Inflammatory macrophage (primary cell): Measurements from ENCODE around the gene MAN1B1.

Experiments
- DNase-seq, 2 donors: peaks; one replicate each; pipeline ENCODE4 v3.0.0-alpha.2; 2020 to 2022

The MAN1B1 gene

DNA sequence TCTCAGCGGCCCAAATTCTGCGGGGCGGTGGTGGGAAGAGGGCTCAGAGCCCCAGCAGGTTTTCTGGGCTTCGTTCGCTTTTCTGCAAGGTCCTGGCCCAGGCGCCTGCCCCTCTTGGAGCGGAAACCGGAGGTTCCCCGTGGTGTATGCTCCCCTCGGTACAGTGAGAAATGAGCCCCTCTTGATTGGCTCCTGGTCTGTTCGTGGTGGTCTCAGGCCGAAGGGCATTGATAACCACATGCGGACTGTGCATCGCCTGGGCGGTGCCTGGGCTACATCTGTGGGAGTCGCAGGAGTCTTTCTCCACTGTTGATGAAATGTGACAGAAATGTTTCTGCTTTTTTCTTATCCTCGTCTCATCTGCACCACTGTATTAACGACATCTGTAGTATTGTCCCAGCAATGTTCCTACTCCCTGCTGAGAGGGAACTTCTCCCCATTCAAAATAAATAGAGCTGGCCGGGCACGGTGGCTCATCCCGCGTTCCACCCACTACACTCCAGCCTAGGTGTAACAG, 682 bp downstream of the MAN1B1 start:
- DNase-seq: peak; percentile 47 to 65

DNA sequence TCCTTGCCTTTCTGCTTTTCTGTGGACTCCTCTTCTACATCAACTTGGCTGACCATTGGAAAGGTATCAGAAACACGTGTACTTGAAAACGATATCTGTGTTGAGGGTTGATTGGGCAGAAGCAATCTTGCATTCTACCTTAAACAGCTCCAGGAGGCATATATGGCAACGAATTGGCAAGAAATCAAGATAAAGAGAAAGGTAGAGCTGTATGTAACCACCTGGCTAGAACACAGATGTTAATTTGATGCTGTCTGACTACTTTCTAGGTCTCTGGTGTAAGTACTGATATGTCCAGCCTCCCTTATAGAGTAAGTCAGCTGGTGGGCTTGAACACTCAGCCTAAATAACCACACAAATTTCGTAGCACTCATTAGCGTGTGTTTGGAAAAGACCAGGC, 1.3 kb downstream of the MAN1B1 start:
- no peak for DNase-seq

DNA sequence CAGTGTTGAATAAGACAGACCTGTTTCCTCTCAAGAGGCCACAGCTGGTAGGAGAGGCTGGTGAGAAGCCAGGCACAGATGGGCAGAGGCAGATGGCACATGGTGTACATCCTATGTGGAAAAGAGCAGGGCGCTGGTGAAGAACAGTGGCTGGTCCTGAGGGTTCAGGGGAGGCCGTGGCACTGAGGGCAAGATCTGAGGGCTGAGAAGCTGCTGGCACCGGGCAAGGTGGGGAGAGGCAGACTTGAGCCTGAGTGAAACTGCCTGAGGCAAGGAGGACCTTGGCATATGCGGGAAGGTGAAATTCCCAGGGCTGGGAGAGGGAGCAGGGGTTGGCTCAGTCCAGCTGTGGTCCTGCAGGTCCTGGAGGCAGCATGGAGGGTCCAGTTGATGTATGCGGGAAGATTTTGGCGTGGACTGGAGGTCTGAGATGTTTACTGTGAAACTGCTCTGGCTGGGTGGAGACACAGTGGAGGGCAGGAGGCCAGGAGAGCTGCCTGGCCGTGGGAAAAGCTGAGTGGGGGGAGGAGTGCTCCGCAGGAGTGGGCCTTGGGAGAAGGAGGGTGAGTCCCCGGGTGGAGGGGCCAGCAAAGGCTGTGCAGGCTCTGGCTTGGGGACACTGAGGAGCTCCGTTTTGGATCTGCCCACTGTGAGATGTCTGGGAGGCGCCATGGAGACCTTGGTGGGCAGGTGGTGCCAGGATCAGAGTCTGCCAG, 2.6 kb downstream of the MAN1B1 start:
- DNase-seq: no peak

DNA sequence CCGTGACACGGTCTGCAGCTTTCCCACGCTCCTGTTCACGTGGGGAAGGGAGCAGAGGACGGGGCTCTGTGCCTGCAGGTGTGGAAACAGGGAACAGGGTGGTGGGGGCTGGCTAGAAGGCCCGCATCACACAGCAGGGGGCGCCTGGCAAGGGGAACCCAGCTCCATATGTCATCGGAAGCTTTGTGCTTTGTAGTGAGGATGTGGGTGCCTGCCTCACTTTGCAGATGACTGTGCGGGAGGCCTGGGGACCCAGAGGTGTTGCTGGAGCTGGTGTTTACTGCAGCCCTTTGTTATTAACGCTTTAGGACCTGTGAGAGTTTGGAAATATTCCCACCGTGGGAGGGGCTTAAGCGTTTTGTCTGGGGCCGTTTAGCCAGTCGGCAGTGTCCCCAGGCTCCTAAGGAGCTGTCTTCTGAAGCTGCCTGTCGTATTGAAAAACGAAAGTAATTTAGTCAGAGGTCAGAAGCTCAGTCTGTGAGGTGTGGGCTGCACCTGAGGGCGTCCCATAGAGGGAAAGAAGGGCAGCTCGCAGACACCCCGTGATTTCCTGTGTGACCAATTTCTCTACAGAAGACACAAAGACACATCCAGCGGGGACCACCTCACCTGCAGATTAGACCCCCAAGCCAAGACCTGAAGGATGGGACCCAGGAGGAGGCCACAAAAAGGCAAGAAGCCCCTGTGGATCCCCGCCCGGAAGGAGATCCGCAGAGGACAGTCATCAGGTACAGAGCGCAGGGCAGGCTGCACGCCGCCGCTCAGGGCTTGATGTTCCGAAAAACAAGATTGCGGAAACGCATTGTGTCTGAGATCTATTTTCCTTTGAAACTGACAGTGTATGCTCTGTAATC, 9.1 kb downstream of the MAN1B1 start:
- no peak for DNase-seq

DNA sequence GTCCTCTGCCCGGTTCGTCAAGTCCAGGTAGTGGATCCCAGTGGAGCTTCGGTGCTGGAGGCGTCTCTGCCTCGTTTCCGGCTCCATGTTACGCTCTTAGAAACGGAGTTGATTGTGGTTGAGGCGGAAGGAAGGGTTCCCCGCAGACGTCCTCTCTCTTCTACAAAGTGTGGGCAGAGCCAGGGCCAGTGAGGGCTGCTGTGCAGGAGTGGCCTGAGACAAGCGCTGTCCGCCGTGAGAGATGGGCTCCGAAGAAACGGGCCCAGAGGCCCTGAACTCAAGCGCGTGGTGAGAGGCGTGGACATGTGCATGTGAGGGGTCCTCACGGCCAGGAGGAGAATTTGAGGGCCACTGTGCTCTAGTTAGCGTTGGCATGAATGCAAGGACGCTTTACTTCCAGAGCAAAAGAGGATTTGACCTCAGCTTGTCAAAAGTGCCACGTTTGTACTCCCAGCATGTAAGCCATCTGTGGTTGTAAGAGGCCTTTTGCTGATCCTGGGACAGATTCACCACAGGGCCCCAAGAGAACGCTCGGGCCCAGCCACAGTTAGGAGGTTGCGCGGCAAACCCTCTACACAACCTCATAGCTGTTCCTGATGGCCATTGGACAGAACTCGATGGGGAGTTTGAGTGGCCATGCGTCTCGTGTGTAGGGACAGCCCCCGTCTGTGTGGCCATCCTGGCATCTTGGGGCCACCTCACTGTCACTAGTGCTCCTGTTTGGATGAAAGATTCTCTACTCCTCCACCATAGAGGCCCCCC, 10.2 kb downstream of the MAN1B1 start:
- DNase-seq: no peak

DNA sequence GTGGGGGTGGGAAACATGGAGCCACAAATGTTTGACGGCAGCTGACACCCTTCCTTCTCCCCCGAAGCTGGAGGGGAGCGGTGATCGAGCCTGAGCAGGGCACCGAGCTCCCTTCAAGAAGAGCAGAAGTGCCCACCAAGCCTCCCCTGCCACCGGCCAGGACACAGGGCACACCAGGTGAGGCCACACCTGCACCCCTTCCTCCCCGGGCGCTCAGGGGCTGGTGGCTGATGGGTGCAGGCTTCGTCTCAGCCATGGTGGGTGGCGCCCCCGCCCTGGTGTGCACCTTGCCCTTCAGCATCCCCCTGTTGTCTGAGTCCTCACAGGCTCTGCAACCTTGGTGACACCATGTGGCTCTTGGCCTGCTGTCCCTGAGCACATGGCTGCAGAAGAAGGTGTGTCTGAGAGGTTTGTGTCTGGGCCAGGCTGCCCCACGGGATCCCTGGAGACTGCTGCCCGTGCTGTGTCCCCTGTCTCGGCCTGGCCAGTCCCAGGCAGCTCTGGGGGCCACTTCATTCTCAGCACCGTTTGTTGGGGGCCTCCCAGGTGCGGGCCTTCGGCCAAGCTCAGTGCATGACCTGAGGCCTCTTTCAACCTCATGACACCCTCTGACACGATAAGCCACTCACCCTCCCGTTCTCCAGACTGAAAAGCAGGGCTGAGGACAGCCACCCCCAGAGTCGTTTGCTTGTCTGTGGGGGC, 11.1 kb downstream of the MAN1B1 start:
- no peak for DNase-seq

DNA sequence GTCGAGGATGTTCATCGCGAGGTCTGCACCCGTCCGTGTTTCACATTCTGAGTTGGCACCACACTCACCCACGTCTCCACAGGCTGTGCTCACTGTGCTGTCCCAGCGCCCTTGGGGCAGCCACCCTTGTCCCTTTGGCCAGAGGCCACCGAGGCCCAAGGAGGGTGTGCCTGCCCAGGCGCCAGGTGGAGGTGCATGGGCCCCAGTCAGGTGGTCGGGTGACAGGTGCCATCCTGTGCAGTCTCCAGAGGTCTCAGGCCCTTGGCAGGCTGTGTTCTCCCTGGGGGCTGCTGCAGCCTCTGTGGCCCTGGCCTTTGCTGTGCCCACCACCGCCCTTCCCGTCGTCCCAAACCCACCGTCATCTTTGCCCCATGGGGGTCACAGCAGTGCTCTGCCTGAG, 12.4 kb downstream of the MAN1B1 start:
- no peak for DNase-seq

DNA sequence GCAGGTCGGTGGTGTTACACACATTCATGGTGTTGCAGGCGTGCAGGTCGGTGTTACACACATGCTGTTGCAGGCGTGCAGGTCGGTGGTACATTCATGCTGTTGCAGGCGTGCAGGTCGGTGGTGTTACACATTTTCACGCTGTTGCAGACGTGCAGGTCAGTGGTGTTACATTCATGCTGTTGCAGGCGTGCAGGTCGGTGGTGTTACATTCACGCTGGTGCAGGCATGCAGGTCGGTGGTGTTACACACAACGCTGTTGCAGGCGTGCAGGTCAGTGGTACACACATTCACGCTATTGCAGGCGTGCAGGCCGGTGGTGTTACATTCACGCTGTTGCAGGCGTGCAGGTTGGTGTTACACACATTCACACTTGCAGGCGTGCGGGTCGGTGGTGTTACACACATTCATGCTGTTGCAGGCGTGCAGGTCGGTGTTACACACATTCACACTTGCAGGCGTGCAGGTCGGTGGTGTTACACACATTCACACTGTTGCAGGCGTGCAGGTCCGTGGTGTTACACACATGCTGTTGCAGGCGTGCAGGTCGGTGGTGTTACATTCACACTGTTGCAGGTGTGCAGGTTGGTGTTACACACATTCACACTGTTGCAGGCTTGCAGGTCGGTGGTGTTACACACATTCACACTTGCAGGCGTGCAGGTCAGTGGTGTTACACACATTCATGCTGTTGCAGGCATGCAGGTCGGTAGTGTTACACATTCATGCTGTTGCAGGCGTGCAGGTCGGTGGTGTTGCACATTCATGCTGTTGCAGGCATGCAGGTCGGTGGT, 16.6 kb downstream of the MAN1B1 start:
- DNase-seq: no peak

DNA sequence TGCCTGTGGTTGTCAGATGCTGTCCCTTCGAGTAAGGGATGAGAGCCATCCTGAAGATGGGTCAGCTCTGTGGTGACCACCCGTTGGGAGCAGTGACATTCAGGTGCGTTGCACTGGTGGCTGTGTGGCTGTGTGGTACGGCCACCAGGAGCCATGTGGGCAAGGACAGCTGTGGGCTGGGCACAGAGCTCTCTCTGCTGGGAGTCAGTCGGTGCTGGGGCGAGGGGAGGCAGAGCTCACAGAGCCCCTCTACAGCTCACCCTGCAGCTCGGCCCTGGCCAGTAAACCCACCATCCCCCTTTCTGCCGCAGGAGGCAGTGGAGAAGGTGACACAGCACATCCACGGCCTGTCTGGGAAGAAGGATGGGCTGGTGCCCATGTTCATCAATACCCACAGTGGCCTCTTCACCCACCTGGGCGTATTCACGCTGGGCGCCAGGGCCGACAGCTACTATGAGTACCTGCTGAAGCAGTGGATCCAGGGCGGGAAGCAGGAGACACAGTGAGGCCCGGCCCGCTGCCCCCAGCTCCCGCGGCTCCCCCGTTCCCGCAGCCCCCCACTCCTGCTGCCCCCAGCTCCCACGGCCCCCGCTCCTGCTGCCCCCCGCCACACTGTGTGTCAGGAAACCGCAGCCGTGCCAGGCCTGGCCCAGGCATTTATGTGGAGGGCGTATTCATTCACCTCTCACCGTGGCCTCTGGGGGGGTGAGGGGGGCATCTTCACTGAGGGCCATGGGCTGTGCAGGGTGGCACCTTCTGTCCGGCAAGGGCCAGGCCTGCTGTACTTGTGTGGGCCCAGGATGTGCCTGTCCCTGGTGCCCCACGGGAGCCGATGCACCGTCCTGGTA, 19.3 kb downstream of the MAN1B1 start:
- DNase-seq: no peak

DNA sequence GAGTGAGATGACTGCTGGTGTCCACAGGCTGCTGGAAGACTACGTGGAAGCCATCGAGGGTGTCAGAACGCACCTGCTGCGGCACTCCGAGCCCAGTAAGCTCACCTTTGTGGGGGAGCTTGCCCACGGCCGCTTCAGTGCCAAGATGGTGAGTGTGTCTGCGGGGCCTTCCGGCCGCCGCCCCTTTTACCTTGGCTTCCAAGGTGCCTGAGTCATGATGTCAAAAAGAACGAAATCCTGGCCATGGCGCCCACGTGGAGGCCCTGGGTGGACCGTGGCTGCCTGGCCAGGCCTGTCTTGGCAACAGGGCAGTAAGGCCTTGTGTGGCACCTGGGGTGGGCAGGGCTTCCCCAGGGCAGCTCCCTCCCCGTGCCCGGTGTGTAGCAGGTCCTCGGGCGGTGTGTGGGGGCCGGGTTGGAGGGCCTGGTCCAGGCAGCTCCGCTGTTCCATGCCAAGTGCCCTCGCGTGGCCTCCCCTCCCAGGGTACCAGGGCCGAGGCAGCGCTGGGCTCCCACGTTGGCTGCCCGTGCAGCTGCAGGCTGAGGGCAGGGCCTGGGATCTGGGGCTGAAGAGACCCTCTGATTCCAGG, 20.0 kb downstream of the MAN1B1 start:
- DNase-seq: no peak

DNA sequence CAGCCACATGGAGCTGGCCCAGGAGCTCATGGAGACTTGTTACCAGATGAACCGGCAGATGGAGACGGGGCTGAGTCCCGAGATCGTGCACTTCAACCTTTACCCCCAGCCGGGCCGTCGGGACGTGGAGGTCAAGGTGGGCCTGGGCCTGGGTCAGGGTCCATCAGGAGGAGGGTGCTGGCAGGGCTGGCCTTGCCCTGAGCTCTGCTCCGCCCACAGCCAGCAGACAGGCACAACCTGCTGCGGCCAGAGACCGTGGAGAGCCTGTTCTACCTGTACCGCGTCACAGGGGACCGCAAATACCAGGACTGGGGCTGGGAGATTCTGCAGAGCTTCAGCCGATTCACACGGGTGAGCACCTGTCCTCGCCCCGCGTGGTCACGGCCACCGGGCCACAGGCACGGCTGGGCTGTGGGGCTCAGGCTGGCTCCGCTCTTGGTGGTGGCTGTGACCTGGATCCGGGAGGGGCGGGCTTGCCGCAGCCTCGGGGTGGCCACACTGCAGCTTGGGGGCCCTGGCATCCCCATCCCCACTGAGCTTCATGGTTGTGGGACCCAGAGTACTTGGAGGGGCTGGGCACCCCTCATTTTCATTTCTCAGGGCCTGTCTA, 20.6 kb downstream of the MAN1B1 start:
- DNase-seq: no peak

DNA sequence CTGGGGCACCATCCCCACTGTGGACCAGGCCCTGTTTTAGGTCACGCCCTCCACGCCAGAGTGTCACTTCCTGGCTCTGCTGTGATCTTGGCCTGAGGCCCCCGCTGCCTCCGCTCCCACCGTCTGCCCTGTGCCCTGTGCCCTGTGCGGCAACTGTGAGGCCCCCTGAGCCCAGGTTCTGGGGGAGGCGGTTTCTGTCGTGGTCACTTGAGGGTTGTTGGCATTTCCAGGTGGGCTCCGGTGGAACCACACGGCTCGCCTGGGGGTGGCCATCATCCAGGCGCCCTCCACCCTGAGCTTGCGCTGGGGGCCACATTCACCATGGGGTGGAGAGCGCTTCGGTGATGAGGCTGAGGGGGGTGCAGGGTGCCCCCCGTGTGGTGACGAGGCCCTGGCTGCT, 21.2 kb downstream of the MAN1B1 start:
- DNase-seq: no peak

DNA sequence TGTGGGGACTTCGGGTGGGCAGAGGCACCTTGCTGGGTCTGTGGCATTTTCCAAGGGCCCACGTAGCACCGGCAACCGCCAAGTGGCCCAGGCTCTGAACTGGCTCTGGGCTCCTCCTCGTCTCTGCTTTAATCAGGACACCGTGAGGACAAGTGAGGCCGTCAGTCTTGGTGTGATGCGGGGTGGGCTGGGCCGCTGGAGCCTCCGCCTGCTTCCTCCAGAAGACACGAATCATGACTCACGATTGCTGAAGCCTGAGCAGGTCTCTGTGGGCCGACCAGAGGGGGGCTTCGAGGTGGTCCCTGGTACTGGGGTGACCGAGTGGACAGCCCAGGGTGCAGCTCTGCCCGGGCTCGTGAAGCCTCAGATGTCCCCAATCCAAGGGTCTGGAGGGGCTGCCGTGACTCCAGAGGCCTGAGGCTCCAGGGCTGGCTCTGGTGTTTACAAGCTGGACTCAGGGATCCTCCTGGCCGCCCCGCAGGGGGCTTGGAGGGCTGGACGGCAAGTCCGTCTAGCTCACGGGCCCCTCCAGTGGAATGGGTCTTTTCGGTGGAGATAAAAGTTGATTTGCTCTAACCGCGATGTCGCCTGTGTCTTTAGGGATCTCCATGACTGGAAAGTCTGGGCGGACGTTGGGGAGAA, 21.9 kb downstream of the MAN1B1 start:
- DNase-seq: no peak

DNA sequence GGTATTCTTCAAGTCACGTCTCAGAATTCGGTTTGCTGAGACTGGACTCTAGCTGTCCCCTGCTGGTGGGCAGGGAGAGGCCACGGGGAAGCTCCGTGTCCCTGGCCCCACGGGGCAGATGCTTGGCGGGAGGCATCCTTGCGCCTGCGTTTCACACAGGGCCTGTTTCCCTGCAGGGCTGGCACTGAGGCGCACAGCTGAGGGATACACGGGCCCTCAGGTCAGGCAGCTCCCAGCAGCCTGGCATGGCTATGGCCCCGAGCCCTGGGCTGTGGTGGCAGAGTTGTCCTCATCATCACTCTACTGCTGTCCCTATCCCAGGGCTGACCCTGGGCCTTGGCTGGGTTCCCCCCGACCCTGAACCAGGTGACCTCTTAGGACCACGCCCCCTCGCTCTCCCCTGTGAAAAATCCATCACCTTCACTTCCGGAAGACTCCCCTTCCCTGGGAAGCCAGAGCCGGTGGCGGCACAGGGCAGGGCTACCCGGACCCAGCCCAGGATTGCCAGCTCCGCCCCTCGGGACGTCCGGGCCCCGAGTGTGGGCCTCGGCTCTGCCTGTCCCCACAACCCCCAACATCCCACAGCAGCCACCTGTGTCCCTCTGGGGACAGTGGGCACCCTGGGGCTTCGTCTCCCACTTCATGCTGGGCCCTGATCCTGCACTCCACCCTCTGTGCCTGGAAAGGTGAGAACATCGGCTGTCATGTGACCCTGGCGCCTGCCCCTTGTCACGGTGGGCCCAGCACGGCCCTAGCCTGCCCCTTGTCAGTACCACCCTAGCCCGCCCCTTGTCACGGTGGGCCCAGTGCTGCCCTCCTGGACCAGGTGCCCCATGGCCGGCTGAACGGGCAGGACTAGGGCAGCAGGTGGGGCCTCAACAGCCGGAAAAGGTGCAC, 22.7 kb downstream of the MAN1B1 start:
- DNase-seq: no peak

DNA sequence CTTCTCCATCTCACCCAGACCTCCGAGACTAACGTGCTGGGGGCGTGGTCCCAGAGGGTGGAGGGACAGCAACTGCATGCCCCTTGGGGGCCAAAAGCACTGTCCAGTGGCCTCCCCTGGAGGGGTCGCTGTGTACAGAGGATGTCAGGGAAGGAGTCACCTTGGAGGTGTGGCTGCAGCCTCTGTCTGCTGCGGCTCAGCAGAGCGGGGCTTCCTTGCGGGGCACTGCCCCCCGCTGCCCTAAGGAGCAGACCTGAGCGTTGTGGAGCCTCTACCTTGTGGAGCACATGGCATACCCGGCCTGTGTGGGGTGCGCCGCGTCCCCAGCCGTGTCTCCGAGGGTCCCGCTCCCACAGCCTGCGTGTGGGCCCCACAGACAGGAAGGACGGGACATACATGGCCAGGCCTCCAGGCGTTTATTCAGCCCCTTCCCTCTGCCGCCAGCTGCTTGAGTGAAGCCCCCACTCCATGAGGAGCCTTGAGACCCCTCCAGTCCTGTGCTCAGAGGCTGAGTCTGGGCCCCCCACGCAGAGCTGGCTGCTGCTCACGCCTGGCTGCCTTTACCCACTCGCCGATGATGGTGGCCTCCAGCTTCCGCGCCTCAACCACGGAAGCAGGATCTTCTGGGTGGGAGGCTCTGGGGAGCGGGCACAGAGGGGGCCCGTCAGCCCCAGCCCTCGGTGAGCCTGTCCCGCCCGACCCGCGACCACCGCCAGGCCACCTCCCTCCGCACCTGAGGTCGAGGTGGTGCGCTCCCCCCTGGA, 23.5 kb downstream of the MAN1B1 start:
- DNase-seq: no peak

DNA sequence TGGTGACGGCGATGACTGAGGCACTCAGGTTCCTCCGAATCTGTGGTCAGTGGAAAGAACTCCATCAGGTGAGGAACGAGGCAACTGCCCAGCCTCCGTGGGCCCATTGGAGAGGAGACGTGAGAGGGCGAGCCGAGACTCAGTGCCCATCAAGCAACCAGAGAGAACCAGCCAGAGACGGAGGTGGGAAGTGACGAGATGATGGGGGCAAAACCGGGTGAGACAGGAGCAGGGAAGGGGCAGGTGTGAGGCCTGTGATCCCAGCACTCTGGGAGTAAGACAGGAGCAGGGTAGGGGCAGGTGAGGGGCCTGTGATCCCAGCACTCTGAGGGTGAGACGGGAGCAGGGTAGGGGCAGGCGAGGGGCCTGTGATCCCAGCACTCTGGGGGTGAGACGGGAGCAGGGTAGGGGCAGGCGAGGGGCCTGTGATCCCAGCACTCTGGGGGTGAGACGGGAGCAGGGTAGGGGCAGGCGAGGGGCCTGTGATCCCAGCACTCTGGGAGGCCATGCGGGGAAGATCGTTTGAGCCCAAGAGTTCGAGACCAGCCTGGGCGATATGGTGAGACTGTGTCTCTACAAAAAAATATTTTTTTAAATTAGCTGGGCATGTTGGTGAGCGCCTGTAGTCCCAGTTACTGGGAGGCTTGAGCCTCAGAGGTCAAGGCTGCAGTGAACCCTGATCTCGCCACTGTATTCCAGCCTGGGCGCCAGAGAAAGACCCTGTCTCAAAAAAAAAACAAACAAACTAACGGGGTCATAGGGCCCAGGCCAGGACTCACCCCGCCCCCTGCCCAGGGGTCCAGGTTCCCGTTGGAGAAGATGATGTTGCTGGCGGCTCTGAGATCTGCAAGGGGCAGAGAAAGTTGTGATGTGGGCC, 24.4 kb downstream of the MAN1B1 start:
- DNase-seq: no peak
